Aorta (tissue), 5 donors: ENCODE data around the gene ARHGEF10L. TPM values are rescaled to one million over a fixed set of nuclear protein-coding genes. Genes with fewer than 3 reads are reported as not detected.

Source experiments
- ATAC-seq: fragments of 200-7000 bp; cut with Tn5 transposase; one replicate; pipeline ENCODE4 v1.9.1; 2022; ENCODE audit warnings: moderate library complexity; ENCODE audit not compliant: low FRiP score
- DNase-seq, 2 donors: peaks; one replicate each; pipeline ENCODE4 v3.0.0-alpha.2; 2020
- H3K27ac ChIP-seq, 2 donors: one replicate each; pipeline ENCODE4 v1.5.1; 2013; ENCODE audit warnings: low read length in 2 of 2, mild to moderate bottlenecking in 2 of 2, moderate library complexity in 2 of 2, control low read depth in 1 of 2, inconsistent platforms in 1 of 2, low read depth in 1 of 2
- H3K27me3 ChIP-seq, 2 donors: one replicate each; pipeline ENCODE4 v1.6.1; 2013; ENCODE audit warnings: control low read depth in 1 of 2, low read length in 1 of 2, mild to moderate bottlenecking in 1 of 2, moderate library complexity in 1 of 2; ENCODE audit not compliant: insufficient read depth in 2 of 2, control insufficient read depth in 1 of 2
- H3K36me3 ChIP-seq, 2 donors: one replicate each; pipeline ENCODE4 v1.6.1; 2013; ENCODE audit warnings: control low read depth in 1 of 2, low read length in 1 of 2, mild to moderate bottlenecking in 1 of 2; ENCODE audit not compliant: insufficient read depth in 2 of 2, control insufficient read depth in 1 of 2
- H3K4me1 ChIP-seq, 2 donors: one replicate each; pipeline ENCODE4 v1.6.1; 2013; ENCODE audit warnings: low read length in 2 of 2, control low read depth in 1 of 2, mild to moderate bottlenecking in 1 of 2, moderate library complexity in 1 of 2; ENCODE audit not compliant: insufficient read depth in 2 of 2, control insufficient read depth in 1 of 2
- H3K4me3 ChIP-seq, 2 donors: one replicate each; pipeline ENCODE4 v1.5.1; 2013; ENCODE audit warnings: low read length in 2 of 2, control low read depth in 1 of 2, mild to moderate bottlenecking in 1 of 2
- H3K9me3 ChIP-seq: one replicate; pipeline ENCODE4 v1.6.1; 2013; ENCODE audit warnings: mild to moderate bottlenecking, low read length; ENCODE audit not compliant: control insufficient read depth
- WGBS, 2 donors: extraction: QIAGEN DNeasy Blood & Tissue Kit; methylation state at CpG; one replicate each; pipeline ENCODE4 v1.1.7; 2013; 5-methylcytosine and 5-hydroxymethylcytosine counted together
- intact Hi-C, 2 donors: fragments of 100-400 bp; cut with DNase I; formaldehyde crosslinking; loops; one replicate each; pipeline versions ENCODE4 v1.14.2 to v1.15.0; 2022
- polyA plus RNA-seq, 2 donors: library from polyadenylated mRNA; stranded (reverse); fragments of 200-250 nt; gene quantifications; one replicate each; pipeline ENCODE4 v1.2.3, GENCODE V29; 2013
- total RNA-seq, 2 donors: library from RNA; stranded (reverse); fragmentation: NEBNext Ultra II Directional; extraction: Animal tissue kit (Norgen Biotek cat#: 25700); gene quantifications; one replicate each; pipeline ENCODE4 v1.2.1, GENCODE V29; 2021
- donor health status: healthy with polysubstance abuse.
- donor health status: Bipolar disorder and iron deficiency.
- donor health status: DM: no; HTN: no; CAD: no.
- donor health status: DM: no; HTN: no; CAD: no.
- donor health status: DM: yes; HTN: yes; CAD: no.

Gene ARHGEF10L
- total and polyA plus RNA-seq, 4 donors, result 24.0 to 190 (median 133) TPM

GRCh38 chr1:17586172-17586964 is 46.9 kb downstream of the ARHGEF10L start:
- Histone ChIP-seq H3K4me1 (peaks cover 0 to 5% of the 10 kb centered on the region in 2 donors), H3K27ac (peak overlapping the region; percentile 34 to 92), H3K4me3 (no peak overlapping the region), H3K36me3 (no peaks in the 10 kb centered on the region), H3K9me3 (no peaks in the 10 kb centered on the region), H3K27me3 (no peaks in the 10 kb centered on the region)
- intact Hi-C loops, result loop anchor here in 1 of 2 donors (5.0 kb wide), 2 partner anchors 34 to 41 kb away; no protein-coding TSS in a partner anchor
- ATAC-seq (peak; percentile 66), DNase-seq (peak in 1 of 2 donors; percentile 87)
- 37 to 38% methylated on average over 10 of the region's 10 CpGs for WGBS, 2 donors

GRCh38 chr1:17587693-17588047 is 48.2 kb downstream of the ARHGEF10L start:
- intact Hi-C loops, result loop anchor here in 1 of 2 donors (5.0 kb wide), 2 partner anchors 35 to 40 kb away; no protein-coding TSS in a partner anchor
- 17 to 26% methylated on average over 3 of the region's 3 CpGs for WGBS, 2 donors

GRCh38 chr1:17588048-17588871 is 48.8 kb downstream of the ARHGEF10L start:
- H3K4me1 ChIP-seq, result peaks cover 0 to 2% of the 10 kb centered on the region in 2 donors
- no peaks in the 10 kb centered on the region for H3K36me3 ChIP-seq
- DNase-seq (peak; percentile 77 to 87), ATAC-seq (peak; percentile 74)
- intact Hi-C loops, result loop anchor here in 1 of 2 donors (5.0 kb wide), 2 partner anchors 36 to 39 kb away; no protein-coding TSS in a partner anchor
- no peak overlapping the region for H3K4me3 ChIP-seq
- WGBS, 2 donors, result 4 to 11% methylated on average over 13 of the region's 13 CpGs
- H3K27me3 ChIP-seq, result no peaks in the 10 kb centered on the region
- no peaks in the 10 kb centered on the region for H3K9me3 ChIP-seq
- H3K27ac ChIP-seq, result peak overlapping the region; percentile 64 to 93

More at GRCh38 chr1:17587693-17588047, 48.2 kb downstream of the ARHGEF10L start:
- ATAC-seq (no peak), DNase-seq (no peak)
- peaks cover 0 to 2% of the 10 kb centered on the region in 2 donors for H3K4me1 ChIP-seq
- H3K36me3 ChIP-seq, result no peaks in the 10 kb centered on the region
- H3K27ac ChIP-seq, result peak overlapping the region; percentile 64 to 89
- no peaks in the 10 kb centered on the region for H3K27me3 ChIP-seq
- no peaks in the 10 kb centered on the region for H3K9me3 ChIP-seq
- no peak overlapping the region for H3K4me3 ChIP-seq

- intact Hi-C loops, result loop anchor here in 1 of 2 donors (10.0 kb wide), 1 partner anchor 627 kb away; no protein-coding TSS in a partner anchor
- no peaks in the 10 kb centered on the region for H3K9me3 ChIP-seq
- no peak overlapping the region for H3K4me3 ChIP-seq
- H3K27ac ChIP-seq, result peak overlapping the region in 1 of 2 donors; percentile 58
- no peaks in the 10 kb centered on the region for H3K36me3 ChIP-seq
- ATAC-seq (no peak), DNase-seq (no peak)
- peaks cover 0 to 2% of the 10 kb centered on the region in 2 donors for H3K4me1 ChIP-seq
- 8 to 15% methylated on average over 7 of the region's 7 CpGs for WGBS, 2 donors
- H3K27me3 ChIP-seq, result no peaks in the 10 kb centered on the region
These were observed 52.4 kb downstream of the ARHGEF10L start for GRCh38 chr1:17591814-17592430.

- H3K4me1 ChIP-seq, result peaks cover 0 to 2% of the 10 kb centered on the region in 2 donors
- peak overlapping the region in 1 of 2 donors; percentile 62 for H3K27ac ChIP-seq
- 27 to 38% methylated on average over 5 of the region's 5 CpGs for WGBS, 2 donors
- H3K4me3 ChIP-seq, result no peak overlapping the region
- DNase-seq (no peak), ATAC-seq (no peak)
- no peaks in the 10 kb centered on the region for H3K36me3 ChIP-seq
- H3K27me3 ChIP-seq, result no peaks in the 10 kb centered on the region
- H3K9me3 ChIP-seq, result no peaks in the 10 kb centered on the region
- intact Hi-C loops, result loop anchor here in 1 of 2 donors (10.0 kb wide), 1 partner anchor 629 kb away; no protein-coding TSS in a partner anchor
These were observed 54.5 kb downstream of the ARHGEF10L start for GRCh38 chr1:17594026-17594425.

GRCh38 chr1:17594690-17595601 is 55.4 kb downstream of the ARHGEF10L start:
- WGBS, 2 donors, result 68 to 69% methylated on average over 8 of the region's 8 CpGs
- H3K9me3 ChIP-seq, result no peaks in the 10 kb centered on the region
- H3K27me3 ChIP-seq, result no peaks in the 10 kb centered on the region
- H3K36me3 ChIP-seq, result no peaks in the 10 kb centered on the region
- no peak for DNase-seq
- ATAC-seq, result no peak
- H3K4me3 ChIP-seq, result no peak overlapping the region
- intact Hi-C loops, result loop anchor here in 1 of 2 donors (10.0 kb wide), 1 partner anchor 630 kb away; no protein-coding TSS in a partner anchor
- peak overlapping the region in 1 of 2 donors; percentile 65 for H3K27ac ChIP-seq
- peaks cover 0 to 2% of the 10 kb centered on the region in 2 donors for H3K4me1 ChIP-seq

GRCh38 chr1:17595602-17595925 is 56.1 kb downstream of the ARHGEF10L start:
- Histone ChIP-seq H3K27me3 (no peaks in the 10 kb centered on the region), H3K27ac (peak overlapping the region in 1 of 2 donors; percentile 65), H3K9me3 (no peaks in the 10 kb centered on the region), H3K36me3 (no peaks in the 10 kb centered on the region), H3K4me3 (no peak overlapping the region), H3K4me1 (peaks cover 0 to 2% of the 10 kb centered on the region in 2 donors)
- 43 to 49% methylated on average over 10 of the region's 10 CpGs for WGBS, 2 donors
- intact Hi-C loops, result loop anchor here in 1 of 2 donors (10.0 kb wide), 1 partner anchor 631 kb away; no protein-coding TSS in a partner anchor
- no peak for DNase-seq
- no peak for ATAC-seq
